Activated T-helper 1 cell treated with Interleukin-2 at 50 U/mL for 16 hours (primary cell): ENCODE measurements around the gene WDR20.
"Not testable (repeated sequence)": the region's sequence is repeated elsewhere in the genome, so short reads cannot be mapped to it uniquely, and the experiment has no call there.

Experiments used
- DNase-seq: peaks from one replicate; pipeline ENCODE4 v3.0.0-alpha.2; 2020; ENCODE audit warnings: low read depth

Gene WDR20

GRCh38 chr14:102134021-102134420, 5.7 kb upstream of the WDR20 start:
- not testable (repeated sequence) for DNase-seq

- DNase-seq: not testable (repeated sequence)
These were observed 5.0 kb upstream of the WDR20 start for GRCh38 chr14:102134719-102135118.

- DNase-seq: not testable (repeated sequence)
These were observed 4.2 kb upstream of the WDR20 start for GRCh38 chr14:102135456-102135855.

GRCh38 chr14:102138535-102138934, 1.2 kb upstream of the WDR20 start:
- no peak for DNase-seq

GRCh38 chr14:102138961-102139285, 774 bp upstream of the WDR20 start:
- DNase-seq: no peak

- peak; percentile 15 for DNase-seq
These were observed 491 bp downstream of the WDR20 start for GRCh38 chr14:102140027-102140749.

- DNase-seq: no peak
These were observed 1.1 kb downstream of the WDR20 start for GRCh38 chr14:102140750-102141145.

- no peak for DNase-seq
These were observed 2.1 kb downstream of the WDR20 start for GRCh38 chr14:102141797-102142196.

- DNase-seq: no peak
These were observed 5.2 kb downstream of the WDR20 start for GRCh38 chr14:102144914-102145313.

GRCh38 chr14:102145395-102145794, 5.7 kb downstream of the WDR20 start:
- no peak for DNase-seq

- no peak for DNase-seq
These were observed 6.7 kb downstream of the WDR20 start for GRCh38 chr14:102146423-102146822.

- DNase-seq: no peak
These were observed 10.4 kb downstream of the WDR20 start for GRCh38 chr14:102150083-102150482.

- DNase-seq: no peak
These were observed 11.0 kb downstream of the WDR20 start for GRCh38 chr14:102150744-102151143.

GRCh38 chr14:102151411-102151810, 11.7 kb downstream of the WDR20 start:
- not testable (repeated sequence) for DNase-seq

- DNase-seq: no peak
These were observed 14.4 kb downstream of the WDR20 start for GRCh38 chr14:102154121-102154520.

GRCh38 chr14:102154821-102155549, 15.3 kb downstream of the WDR20 start:
- DNase-seq: no peak

- no peak for DNase-seq
These were observed 17.6 kb downstream of the WDR20 start for GRCh38 chr14:102157346-102157745.

- no peak for DNase-seq
These were observed 19.1 kb downstream of the WDR20 start for GRCh38 chr14:102158797-102159196.

GRCh38 chr14:102159841-102160240, 20.1 kb downstream of the WDR20 start:
- no peak for DNase-seq

GRCh38 chr14:102162487-102162886, 22.8 kb downstream of the WDR20 start:
- DNase-seq: no peak

GRCh38 chr14:102164241-102164641, 24.5 kb downstream of the WDR20 start:
- DNase-seq: no peak

GRCh38 chr14:102164965-102165364, 25.3 kb downstream of the WDR20 start:
- no peak for DNase-seq

- DNase-seq: no peak
These were observed 30.4 kb downstream of the WDR20 start for GRCh38 chr14:102170061-102170460.
